Stimulated activated CD8-positive, alpha-beta memory T cell treated with anti-CD3 and anti-CD28 coated beads, Interleukin-7, amount 100 ng/mL, for 1 hour (primary cell): Measurements from ENCODE around the gene ZSWIM6.

ENCODE experiments used
- DNase-seq, 2 donors: peaks; one replicate each; pipeline ENCODE4 v3.0.0-alpha.2; 2020; ENCODE audit warnings: low read depth in 2 of 2

The ZSWIM6 gene

DNA sequence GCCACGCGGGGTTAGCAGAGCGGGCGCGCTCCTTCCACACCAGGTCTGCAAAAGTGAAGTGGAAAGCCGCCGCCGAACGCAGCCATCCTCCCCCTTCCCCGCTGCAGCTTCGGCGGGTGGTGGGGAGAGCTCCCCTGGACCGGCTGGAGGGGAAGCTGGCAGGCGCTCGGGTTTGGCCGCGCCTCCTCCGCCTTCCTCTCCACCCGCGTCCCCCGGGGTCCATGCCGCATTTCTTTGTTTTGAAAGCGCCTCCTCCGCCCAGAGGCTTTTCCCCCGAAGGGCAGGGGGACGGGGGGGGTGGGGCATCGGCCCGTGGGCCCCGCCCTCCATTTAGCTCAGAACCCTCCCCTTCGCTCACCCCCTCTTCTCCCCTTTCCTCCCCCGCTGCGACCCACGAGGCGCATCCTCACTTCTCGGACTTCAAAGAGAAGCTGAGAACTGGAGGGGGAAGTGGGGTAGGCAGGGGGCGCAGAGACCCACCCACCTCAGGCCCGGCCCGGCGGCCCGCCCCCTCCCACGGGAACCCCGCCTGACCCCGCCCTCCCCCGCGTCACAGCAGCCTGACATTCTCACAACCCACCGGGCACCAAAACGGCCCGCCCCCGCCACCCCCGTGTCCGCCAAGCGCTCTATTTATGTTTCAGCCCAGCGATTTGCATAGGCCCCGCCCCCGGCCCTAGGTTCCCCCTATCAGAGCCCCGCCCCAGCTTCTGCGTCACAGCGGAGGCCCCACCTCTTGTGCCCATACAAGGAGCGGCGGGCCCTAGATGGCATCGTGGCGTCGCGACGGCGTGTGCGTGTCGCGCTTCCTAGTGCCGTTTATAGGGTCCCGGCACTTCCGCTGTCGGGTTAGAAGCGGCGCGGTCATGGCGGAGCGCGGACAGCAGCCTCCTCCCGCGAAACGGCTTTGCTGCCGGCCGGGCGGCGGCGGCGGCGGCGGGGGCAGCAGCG is at the start of gene ZSWIM6:
Gene ZSWIM6, plus strand, starts transcription at position 852 of the 951 bp plus-strand sequence. Its CDS starts 15 bp downstream, at position 867.
- DNase-seq: peak; percentile 98 to 99

DNA sequence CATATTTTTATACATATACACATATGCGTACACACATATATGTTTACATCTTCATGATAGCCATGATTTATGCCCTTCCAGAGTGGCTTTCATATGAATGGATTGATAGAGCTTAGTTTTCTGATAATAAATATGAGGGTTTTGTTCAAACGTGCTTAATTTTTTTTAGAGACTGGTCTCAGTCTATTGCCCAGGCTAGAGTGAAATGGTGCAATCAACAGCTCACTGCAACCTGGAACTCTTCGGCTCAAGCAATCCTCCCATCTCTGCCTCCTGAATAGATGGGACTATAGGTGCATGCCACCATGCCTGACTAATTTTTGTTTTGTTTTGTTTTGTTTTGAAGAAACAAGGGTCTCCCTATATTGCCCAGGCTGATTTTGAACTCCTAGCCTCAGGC is 48.6 kb upstream of the ZSWIM6 start:
- DNase-seq: no peak

DNA sequence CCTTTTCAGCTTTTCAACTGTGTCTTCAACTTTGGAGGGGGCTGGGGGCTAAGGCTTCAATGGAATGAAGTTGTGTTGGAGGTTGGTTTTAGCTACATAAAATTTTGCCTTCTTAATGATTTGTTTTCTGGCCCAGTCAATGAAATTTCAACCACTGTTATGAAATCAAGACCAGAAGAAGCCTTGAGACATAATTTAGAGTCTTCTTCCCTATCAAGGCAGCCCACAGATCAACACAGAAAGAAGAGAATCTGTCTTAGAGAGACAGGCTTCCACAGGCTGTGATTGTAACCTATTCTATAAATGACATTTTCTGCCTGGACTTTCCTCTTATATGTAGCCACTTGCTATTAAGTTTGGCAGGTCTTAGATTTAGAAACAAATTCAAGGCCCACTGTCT is 46.5 kb upstream of the ZSWIM6 start:
- no peak for DNase-seq

DNA sequence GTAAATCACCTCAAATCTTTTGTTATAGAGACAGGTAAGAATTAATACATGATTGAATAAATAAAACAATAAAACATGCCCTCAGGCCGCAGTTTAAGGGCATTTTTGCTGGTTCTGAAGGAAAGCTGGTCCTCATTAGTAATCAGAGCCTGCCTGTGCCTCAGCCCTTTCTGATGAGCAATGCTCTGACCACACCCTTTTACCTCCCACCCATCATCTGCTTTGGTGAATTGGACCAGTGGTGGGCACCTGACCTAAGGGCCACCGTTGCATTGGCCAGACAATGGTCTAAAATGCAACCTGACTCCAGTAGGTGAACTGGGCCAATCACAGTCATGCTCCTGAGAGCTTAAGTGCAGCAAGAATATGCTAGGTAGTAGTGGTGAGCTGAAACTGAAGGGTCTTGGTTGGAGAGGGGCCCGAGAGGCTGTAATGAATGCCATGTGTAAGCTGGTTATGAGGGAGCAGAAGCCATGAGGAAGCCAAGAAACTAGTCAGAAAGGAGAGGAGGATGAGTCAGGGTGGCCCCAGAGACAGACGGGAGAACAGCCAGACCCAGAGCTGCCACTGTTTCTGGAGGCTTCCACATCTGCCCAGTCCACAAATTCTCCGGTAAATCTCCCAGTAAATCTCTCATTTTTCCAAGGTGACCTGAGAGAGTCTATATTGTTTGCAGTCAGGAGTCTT is 45.5 kb upstream of the ZSWIM6 start:
- DNase-seq: no peak

DNA sequence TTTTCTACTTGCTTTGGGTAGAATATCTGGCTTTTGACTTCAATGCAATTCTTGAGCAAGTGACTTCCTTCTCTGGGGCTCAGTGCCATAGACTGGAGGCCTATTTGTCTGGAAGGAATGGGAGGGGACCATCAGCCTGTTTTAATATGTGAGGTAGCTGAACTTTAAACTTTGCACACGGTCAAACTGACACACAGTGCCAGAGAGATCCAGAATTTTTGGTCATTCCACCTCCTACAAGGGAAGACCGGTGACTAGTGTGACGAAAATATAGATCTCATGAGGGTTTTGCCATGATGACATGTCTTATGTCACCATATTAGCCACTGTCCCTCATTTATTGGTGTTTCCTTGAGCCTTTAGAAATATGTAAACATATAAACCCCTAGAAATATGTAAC is 44.6 kb upstream of the ZSWIM6 start:
- DNase-seq: no peak

DNA sequence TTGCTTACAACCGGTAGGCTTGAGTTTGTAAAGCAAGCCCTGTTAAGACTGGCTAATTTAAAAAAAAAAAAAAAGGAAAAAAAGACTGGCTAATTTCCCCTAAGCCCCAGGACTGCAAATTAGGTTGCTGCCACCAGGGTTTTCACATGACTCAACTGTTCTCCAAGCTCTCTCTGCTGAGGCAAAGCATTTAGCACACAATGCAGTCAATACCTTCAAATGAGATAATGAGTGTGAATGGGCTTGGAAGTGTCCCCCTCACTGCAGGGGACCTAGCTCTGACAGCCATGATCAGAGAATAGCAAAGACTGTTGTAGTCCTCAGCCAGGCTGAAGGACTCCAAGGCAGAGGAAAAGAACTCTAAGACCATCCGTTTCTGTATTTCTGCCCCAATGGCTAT is 42.8 kb upstream of the ZSWIM6 start:
- no peak for DNase-seq

DNA sequence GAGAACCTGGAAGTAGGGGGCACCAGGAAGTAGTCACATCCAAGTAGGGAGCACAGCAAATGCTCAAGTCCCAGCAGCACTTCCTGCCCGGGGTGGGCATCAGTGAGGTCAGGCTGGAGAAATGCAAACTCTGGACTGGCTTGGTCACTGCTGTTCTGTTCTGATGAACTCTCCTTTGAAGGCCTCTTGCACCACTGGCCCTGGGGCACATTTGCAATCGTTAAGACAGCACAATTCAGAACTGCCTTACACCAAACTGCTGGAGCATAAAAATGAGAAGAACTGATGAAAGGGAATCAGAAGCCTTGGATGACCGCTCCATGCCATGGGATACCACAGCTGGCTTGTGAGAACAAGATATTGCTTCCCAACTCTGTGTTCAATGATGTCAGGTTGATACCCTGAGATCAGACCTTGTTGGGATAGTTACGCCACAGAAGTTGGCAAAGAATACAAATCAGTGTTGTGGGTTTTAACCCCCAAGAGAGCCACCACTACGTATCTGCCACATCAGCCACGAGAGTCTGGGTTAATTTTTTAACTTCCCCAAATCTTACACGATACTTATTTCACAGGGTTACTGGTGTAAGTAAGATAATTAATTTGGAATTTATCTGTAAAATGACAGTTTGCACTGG is 42.3 kb upstream of the ZSWIM6 start:
- no peak for DNase-seq

DNA sequence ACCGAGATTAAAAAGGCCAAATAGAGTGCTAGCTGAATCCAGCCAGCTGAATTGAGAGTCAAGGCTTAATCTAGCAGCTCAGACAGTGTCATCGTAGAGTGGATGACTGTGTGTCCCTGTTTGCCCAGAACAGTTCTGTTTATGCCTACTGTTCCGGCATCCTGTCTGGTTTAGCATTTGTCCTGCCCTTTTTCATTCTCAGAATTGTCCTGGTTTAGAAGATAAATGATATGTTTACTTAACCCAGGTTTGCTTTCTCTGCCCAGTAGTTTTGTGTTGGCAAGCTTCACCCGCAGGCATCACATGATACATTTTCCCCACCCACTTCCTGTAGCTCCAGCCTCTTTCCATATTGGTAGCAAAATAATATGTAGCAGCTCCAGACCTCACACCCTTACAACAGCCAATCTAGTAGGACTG is 41.3 kb upstream of the ZSWIM6 start:
- DNase-seq: no peak

DNA sequence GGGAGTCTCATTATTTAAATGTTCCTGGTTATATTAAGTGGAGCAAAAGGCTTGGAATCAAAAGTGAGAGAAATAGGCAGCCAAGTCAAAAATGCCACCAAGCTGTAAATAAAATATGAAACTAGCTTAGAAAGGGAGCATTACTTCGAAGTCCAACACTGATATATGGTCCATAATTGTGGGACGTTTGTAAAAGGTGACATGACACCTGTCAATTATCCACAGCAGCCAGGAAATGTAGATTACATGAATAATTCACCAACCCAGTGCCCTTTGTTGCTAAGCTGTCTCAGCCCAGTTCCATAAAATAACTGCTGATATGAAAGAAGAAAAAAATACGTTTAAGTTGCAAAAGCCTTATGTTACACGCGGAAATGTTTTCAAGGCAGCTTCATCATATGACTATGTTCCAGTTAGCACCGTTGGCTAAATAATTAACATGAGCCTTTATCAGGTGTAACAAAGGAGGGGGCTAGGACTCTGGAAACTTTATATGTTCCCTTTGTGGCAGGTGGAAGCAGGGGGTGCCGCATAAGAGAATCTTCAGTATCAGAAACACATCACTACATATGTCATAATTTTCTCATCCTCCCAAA is 39.9 kb upstream of the ZSWIM6 start:
- DNase-seq: no peak

DNA sequence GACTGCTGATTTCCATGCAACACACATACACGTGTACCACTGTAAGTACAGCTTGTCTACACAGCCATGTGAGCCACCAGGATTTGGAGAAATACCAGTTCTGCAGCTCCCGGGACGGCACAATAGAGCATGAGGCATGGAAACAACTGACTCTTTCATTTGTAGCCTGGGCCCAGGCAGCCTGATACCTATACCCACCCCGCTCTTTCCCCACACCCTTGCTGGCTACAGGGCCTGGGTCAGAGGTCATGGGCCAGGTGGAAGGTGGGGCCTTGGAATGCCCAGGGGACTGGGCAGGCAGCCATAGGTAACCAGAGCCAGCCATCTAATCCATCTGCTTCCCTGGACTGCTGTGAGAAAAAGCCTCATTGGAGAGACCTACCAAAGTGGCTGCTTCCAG is 39.0 kb upstream of the ZSWIM6 start:
- no peak for DNase-seq

DNA sequence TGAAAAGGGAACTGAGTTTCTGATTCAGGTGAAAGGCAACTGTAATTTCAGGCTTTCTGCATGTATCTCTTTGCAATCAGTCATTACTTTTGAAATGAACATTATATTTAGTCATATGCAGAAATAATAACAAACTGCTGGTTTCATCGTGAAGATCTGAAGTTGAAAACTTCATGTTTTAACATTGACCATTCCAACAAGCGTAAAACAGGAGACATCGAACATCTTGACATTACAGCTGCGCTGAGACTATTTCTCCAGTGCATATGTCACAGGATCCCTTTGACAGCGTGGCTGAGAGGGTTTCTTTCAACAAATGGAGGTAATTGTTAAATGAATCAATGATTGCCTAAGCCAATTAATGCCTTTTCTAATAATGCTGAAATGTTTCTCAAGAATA is 38.2 kb upstream of the ZSWIM6 start:
- DNase-seq: no peak

DNA sequence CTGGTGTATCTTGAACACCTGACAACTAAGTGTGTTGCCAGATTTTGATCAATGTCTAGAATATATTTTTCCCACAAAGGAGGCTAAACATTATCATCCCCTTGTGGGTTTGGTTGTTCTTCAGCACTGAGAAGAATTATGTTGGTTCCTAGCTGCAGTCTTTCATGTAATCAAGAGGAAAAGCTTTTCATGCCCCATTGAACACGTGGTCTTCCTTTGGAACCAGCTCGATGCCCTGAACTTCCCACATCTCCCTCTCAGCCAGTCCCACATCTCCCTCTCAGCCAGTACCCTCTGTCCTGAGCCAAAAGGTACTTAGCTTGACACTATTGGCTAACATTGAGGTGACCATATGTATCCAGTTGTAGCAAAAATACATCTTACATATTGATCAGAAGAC is 36.7 kb upstream of the ZSWIM6 start:
- DNase-seq: no peak

DNA sequence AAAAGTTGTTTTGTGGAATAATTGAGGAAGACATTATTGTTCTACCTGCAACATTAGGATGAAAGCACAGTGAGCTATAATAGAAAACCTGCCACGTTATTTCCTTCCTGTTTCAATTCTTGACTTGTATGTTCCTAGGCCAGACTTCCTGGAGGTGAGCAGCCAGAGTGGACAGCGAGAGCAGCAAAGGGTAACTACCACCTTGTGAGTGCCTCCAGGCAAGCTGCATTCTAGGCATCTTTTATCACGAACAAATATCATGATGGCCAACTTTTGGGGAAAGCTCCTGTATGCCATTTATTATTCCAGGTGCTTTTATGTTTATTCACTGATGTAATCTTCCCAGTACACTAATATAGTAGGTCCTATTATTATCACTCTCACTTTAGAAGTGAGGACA is 34.0 kb upstream of the ZSWIM6 start:
- no peak for DNase-seq

DNA sequence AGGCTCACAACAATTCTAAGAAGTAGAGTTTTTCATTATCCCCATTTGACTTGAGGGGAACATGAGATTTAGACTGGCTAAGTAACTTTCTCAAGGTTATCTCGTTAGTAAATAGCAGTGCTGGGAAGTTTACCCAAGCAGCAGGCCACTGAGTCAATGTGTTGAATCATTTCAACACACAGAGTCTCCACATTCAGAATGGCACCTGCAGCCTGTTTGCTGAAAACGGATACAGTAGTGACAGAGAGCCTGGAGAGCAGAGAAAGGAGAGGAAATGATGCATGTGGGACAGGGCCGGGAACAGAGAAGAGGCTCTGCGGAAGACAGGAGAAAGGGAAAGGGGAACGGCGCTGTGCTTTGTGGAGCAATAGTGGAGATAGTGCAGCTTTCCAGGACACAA is 33.5 kb upstream of the ZSWIM6 start:
- no peak for DNase-seq

DNA sequence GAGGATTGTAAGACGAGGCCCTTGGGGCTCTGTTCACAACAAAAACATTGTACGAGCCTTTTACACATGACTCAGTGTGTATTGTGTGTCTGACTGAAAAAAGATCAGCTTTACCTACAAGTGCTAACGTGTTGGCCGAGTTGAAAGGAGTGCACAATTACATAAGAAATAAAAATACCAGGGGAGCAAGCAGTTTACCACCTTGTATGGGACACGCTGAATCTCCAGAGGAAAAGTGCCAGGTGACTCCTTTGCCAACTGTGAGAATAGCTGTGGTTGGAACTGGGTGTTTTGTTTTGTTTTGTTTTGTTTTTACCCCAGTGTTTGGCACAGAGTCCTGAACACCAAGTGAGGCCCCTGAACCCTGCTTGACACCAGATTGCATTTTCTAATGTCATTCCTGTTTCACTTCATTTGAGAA is 32.8 kb upstream of the ZSWIM6 start:
- DNase-seq: no peak

DNA sequence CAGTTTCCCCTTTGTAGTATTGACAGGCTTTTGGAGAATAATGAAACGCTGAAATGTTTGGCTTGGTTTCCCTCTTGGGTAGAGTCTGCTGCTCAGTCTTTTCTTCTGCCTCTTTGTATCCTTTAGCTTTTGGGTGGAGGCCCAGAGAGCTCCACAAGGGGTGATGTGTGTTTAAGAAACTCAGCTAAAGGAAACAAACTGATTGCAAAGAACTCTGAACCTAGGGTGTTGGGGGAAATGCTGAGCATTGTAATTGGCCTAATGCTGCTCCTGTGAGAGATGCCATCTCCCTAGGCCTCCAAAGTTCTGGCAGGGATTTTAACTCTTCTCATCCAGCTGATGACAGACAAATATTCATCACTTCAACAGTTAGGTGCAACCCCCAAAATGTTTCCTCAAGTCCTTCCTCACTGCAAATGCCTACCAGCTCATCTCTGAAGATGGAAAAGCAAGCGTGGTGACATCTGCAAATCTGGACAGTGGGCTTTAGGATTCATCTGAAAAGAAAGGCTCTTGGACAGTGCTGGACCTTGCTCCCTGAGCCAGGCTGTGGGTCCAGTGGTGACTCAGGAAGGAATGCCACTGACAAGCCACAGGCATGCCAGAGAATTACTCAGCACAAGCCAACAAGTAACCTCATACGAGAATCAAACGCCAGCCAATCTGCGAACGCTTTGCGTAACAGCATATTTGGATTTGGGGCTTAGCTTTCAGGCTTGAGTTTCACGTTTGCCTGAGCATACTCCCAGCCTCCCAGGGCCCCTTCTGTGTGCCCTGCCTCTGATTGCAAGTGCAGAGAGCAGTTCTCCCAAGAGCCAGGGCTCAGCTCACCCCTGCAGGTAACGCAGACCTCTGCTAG is 30.5 kb upstream of the ZSWIM6 start:
- DNase-seq: no peak

DNA sequence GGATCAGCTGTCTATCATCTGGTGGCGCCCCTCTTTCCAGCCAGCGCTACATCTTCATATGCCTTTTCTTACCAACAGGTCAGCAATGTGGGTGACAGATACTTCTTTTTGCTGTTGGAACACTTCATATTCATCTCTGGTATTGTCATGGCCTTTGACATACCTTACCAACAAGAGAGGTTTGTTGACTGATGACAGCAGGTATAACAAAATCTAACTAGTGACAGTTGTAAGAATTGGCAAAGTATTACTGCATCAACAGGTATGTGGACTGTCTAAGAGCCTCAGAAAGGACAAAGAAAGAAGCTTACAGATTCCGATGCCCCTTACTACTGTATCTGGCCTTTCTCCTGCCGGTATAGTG is 29.9 kb upstream of the ZSWIM6 start:
- no peak for DNase-seq

DNA sequence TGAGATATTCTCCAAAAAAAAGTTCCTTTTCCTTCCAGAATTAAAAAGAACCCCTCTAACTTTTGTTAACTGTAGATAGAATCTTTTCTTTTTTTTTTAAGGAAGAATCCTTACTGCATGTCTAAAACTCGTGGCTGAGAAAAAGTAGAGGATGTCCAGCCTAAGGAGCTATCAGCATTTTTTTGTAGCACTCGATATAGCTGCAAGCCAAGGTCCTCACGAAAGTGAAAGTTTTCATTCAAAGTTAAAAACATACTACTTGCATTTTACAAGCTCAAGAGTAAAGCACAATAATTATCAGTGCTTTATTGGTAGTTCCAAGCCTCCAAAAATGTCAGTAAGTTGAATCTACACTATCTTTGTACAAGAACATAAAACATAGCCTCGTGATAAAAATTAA is 28.7 kb upstream of the ZSWIM6 start:
- no peak for DNase-seq

DNA sequence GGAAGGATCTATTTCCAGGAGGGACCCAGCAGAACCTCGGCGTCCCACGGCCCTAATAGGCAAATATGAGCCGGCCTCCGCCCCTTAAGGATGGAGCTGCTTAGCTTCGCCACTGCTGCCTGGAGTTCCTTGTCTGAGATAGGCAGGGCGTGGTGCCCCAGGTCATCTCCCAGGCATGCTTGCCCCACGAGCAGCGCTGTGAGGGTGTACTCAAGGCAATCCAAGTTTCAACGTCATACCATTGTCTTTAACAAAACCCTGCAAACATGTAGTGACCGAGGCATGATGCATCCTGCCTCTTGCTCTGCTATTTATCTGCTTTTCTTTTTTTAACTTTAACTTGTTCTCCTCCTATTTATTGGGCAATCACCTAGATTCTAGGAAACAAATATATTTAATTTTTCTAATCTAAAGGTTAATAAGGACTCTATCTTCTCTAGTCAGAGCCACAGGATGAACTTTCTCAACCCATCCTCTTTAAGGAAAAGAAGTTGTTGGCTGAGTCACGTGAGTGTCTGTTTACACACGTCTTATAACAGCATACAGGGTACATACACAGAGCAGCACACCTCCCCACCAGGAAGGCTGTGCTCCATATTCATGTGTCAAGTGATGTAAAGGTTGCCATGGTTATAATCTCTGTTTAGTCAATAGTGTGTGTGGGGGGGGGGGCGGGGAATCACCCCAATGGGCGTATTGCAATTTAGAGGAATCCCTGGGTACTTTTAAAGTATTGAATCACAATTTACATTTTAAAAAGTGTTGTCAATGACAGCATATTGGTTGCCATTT is 27.3 kb upstream of the ZSWIM6 start:
- no peak for DNase-seq

DNA sequence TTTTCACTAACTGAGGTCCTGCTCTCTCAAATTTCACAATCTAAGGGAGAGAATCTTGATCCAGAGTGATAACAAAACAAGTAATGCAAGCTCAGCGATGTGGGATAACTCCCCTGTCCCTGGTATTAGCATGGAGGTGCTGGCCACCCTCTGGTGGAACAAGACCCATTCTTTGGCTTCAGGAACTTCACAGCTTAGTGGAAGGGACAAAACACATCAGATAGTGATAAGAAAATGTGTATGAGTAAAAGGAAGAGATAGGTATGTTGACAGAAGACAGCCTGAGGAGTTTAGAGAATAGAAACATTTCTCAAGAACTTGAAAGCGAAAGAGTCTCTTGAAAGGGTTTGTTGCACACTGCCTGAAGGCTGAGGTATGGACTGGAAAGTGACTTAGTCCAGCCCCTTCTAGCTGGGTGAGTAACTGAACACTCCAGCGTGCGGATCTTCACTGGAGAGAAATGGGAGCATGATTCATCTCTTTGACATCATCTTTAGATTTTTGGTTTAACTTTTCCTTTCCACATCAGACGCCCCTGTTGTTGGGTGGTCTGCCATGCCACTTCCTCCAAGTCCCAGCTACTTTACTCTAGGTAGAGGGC is 25.4 kb upstream of the ZSWIM6 start:
- DNase-seq: no peak
